ENCODE results near the gene CALCR.

GRCh38 chr7:93447509-93447908, 127.0 kb downstream of the CALCR start:
- TF ChIP-seq CTCF (conservative IDR thresholded peaks at IDR 0.05) = no peak
- TF ChIP-seq ZFX (IDR thresholded peaks at IDR 0.05) = no peak

Data from C4-2B (cell line).